ENCODE data around the gene EHF. TPM values are rescaled to one million over a fixed set of nuclear protein-coding genes. Genes with fewer than 3 reads are reported as not detected.

EHF gene
- total and polyA plus RNA-seq, 2 of the 13 experiments (the other 11 are each of a cell fraction or from before 2014, with no cell fraction given): 0.04 to 0.46 TPM

DNA sequence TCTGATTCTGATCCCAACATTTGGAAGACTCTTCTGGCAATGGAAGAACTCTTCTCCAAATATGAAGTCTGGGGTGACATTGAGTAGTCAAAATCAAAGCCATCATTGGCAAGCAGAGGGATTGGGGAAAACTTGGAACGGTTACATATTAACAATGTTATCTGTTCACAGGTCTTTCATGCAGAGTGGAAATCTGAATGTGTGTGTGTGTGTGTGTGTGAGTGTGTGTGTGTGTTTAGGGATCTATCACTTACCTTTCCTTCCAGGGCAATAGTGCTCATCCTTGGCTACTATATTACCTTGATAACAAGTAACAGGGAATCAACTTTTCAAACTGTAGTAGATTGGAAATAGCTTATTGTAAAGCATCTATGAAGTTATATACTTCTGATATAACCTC is 55.3 kb downstream of the EHF start:
- H3K79me2 ChIP-seq (ENCODE audit: insufficient read depth, low read length): no peaks in the 10 kb centered on the region
- no peaks in the 10 kb centered on the region for H3K27me3 ChIP-seq (ENCODE audit: control insufficient read depth in 1 of 2, insufficient read depth in 2 of 2, low read length in 2 of 2)
- no TSS peak for BruUV-seq (replicated peaks)
- no peak for TF ChIP-seq U2AF2 (IDR thresholded peaks at IDR 0.05; ENCODE audit: low read depth, low read length)
- TF ChIP-seq NCOR1 (IDR thresholded peaks at IDR 0.05; ENCODE audit: borderline replicate concordance, low read length): no peak
- no peak for TF ChIP-seq RAD21 (CRISPR knock-in tag; IDR thresholded peaks at IDR 0.05)
- TF ChIP-seq, protein P1, sequence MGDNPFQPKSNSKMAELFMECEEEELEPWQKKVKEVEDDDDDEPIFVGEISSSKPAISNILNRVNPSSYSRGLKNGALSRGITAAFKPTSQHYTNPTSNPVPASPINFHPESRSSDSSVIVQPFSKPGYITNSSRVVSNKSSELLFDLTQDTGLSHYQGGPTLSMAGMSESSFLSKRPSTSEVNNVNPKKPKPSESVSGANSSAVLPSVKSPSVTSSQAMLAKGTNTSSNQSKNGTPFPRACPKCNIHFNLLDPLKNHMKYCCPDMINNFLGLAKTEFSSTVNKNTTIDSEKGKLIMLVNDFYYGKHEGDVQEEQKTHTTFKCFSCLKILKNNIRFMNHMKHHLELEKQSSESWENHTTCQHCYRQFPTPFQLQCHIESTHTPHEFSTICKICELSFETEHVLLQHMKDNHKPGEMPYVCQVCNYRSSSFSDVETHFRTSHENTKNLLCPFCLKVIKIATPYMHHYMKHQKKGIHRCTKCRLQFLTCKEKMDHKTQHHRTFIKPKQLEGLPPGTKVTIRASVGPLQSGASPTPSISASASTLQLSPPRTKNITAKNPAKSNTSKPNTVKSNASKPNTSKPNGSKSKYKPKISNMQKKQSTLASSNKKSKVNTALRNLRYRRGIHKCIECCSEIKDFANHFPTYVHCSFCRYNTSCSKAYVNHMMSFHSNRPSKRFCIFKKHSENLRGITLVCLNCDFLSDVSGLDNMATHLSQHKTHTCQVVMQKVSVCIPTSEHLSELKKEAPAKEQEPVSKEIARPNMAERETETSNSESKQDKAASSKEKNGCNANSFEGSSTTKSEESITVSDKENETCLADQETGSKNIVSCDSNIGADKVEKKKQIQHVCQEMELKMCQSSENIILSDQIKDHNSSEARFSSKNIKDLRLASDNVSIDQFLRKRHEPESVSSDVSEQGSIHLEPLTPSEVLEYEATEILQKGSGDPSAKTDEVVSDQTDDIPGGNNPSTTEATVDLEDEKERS (CRISPR knock-in tag; IDR thresholded peaks at IDR 0.05): no peak
- peak; percentile 29; the same call in 1 of the 2 replicates for TF ChIP-seq ZMYM4 (CRISPR knock-in tag; IDR thresholded peaks at IDR 0.05)
- TF ChIP-seq FOXP1 (IDR thresholded peaks at IDR 0.05): no peak
- no peak for TF ChIP-seq FOXP1 (CRISPR knock-in tag; IDR thresholded peaks at IDR 0.05)
- TF ChIP-seq, protein P2, sequence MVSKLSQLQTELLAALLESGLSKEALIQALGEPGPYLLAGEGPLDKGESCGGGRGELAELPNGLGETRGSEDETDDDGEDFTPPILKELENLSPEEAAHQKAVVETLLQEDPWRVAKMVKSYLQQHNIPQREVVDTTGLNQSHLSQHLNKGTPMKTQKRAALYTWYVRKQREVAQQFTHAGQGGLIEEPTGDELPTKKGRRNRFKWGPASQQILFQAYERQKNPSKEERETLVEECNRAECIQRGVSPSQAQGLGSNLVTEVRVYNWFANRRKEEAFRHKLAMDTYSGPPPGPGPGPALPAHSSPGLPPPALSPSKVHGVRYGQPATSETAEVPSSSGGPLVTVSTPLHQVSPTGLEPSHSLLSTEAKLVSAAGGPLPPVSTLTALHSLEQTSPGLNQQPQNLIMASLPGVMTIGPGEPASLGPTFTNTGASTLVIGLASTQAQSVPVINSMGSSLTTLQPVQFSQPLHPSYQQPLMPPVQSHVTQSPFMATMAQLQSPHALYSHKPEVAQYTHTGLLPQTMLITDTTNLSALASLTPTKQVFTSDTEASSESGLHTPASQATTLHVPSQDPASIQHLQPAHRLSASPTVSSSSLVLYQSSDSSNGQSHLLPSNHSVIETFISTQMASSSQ (IDR thresholded peaks at IDR 0.05; ENCODE audit: low read depth): no peak
- TF ChIP-seq, protein P2 (CRISPR knock-in tag; IDR thresholded peaks at IDR 0.05; ENCODE audit: borderline replicate concordance): peak; percentile 60; the same call in 1 of the 2 replicates
- no peak for TF ChIP-seq TGIF2 (CRISPR knock-in tag; IDR thresholded peaks at IDR 0.05)
- TF ChIP-seq ZNF33A (CRISPR knock-in tag; IDR thresholded peaks at IDR 0.05; ENCODE audit: borderline replicate concordance): no peak
- TF ChIP-seq, protein P3, sequence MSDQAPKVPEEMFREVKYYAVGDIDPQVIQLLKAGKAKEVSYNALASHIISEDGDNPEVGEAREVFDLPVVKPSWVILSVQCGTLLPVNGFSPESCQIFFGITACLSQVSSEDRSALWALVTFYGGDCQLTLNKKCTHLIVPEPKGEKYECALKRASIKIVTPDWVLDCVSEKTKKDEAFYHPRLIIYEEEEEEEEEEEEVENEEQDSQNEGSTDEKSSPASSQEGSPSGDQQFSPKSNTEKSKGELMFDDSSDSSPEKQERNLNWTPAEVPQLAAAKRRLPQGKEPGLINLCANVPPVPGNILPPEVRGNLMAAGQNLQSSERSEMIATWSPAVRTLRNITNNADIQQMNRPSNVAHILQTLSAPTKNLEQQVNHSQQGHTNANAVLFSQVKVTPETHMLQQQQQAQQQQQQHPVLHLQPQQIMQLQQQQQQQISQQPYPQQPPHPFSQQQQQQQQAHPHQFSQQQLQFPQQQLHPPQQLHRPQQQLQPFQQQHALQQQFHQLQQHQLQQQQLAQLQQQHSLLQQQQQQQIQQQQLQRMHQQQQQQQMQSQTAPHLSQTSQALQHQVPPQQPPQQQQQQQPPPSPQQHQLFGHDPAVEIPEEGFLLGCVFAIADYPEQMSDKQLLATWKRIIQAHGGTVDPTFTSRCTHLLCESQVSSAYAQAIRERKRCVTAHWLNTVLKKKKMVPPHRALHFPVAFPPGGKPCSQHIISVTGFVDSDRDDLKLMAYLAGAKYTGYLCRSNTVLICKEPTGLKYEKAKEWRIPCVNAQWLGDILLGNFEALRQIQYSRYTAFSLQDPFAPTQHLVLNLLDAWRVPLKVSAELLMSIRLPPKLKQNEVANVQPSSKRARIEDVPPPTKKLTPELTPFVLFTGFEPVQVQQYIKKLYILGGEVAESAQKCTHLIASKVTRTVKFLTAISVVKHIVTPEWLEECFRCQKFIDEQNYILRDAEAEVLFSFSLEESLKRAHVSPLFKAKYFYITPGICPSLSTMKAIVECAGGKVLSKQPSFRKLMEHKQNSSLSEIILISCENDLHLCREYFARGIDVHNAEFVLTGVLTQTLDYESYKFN (CRISPR knock-in tag; conservative IDR thresholded peaks at IDR 0.05): 0 out of 2 replicates have a peak, but pooled peaks have one; percentile 13
- TF ChIP-seq AHR (CRISPR knock-in tag; IDR thresholded peaks at IDR 0.05): no peak
- no peak for TF ChIP-seq NR2F6 (IDR thresholded peaks at IDR 0.05)
- TF ChIP-seq NR2F6 (CRISPR knock-in tag; IDR thresholded peaks at IDR 0.05): no peak
- no peaks in the 10 kb centered on the region for H4K20me1 ChIP-seq (ENCODE audit: insufficient read depth, low read length)
- in situ Hi-C loops (cut with HindIII; ENCODE audit: extremely low pct_ligation_motif_present, low pct_unique_long_range_greater_than_20kb) (no loop called here), intact Hi-C loops (cut with micrococcal nuclease; ENCODE audit: unreplicated experiment) (no loop called here)
- no peaks in the 10 kb centered on the region for H3K9me3 ChIP-seq (ENCODE audit: low read length)
- no peak overlapping the region for H3K27ac ChIP-seq (ENCODE audit: extremely low read length, insufficient read depth, low read length)
- H3K4me2 ChIP-seq (ENCODE audit: low read depth, low read length): no peak overlapping the region
- no peak for FAIRE-seq
- 33% methylated on average over 1 of the region's 1 CpG for WGBS (ENCODE audit: low lambda C conversion rate)
- CTCF ChIA-PET (ENCODE audit: low intra/inter-chr PET ratio, low total read pairs): no interaction called here
- H3K4me3 ChIP-seq (replicated peaks in 1 of 3; ENCODE audit: insufficient read depth in 1 of 3, low read depth in 2 of 3, low read length in 3 of 3): no peak overlapping the region
- DNase-seq (ENCODE audit: low spot score): no peak
- H3K4me1 ChIP-seq (ENCODE audit: insufficient read depth, low read length): peaks cover 28% of the 10 kb centered on the region
- no peak overlapping the region for H2AFZ ChIP-seq (ENCODE audit: low read length)
- POLR2A ChIA-PET: no interaction called here
- no peaks in the 10 kb centered on the region for H3K36me3 ChIP-seq (replicated peaks in 1 of 2; ENCODE audit: control insufficient read depth in 1 of 2, insufficient read depth in 2 of 2, low read length in 2 of 2)
- H3K9ac ChIP-seq (ENCODE audit: insufficient read depth, low read depth, low read length): no peak overlapping the region
- ATAC-seq: no peak

Measured in HepG2 (cell line).